Thoracic aorta (tissue), 2 donors: ENCODE results near the gene ZNF451. TPM values are rescaled to one million over a fixed set of nuclear protein-coding genes. Genes with fewer than 3 reads are reported as not detected.

Experiments
- ATAC-seq: fragments of 150-250 bp; one replicate; pipeline ENCODE4 v1.8.0; 2017; ENCODE audit warnings: low read depth; ENCODE audit not compliant: insufficient number of reproducible peaks, low FRiP score
- DNase-seq: peaks from one replicate; pipeline ENCODE4 v3.0.0-alpha.2; 2020; ENCODE audit warnings: low spot score
- H3K27ac ChIP-seq, 2 donors: fragments of 200-600 bp; sonication (generic); 1 replicate in 1 of 2; 2 replicates in 1 of 2; pipeline ENCODE4 v1.5.1; 2016; ENCODE audit warnings: mild to moderate bottlenecking in 2 of 2, moderate library complexity in 2 of 2
- H3K27me3 ChIP-seq: fragments of 200-600 bp; sonication (generic); replicated peaks from 2 replicates; pipeline ENCODE4 v1.6.0; 2016; ENCODE audit warnings: mild to moderate bottlenecking; ENCODE audit not compliant: insufficient read depth
- H3K36me3 ChIP-seq: fragments of 200-600 bp; sonication (generic); one replicate; pipeline ENCODE4 v1.5.1; 2016
- H3K4me1 ChIP-seq, 2 donors: fragments of 200-600 bp; sonication (generic); 1 replicate in 1 of 2; 2 replicates in 1 of 2; pipeline versions ENCODE4 v1.5.1 to v1.6.0; 2016; ENCODE audit warnings: low read depth in 2 of 2, mild to moderate bottlenecking in 1 of 2; ENCODE audit not compliant: control insufficient read depth in 1 of 2
- H3K4me3 ChIP-seq: fragments of 200-600 bp; sonication (generic); 2 replicates; pipeline ENCODE4 v1.5.1; 2016; ENCODE audit warnings: mild to moderate bottlenecking
- H3K9me3 ChIP-seq: fragments of 200-600 bp; sonication (generic); 2 replicates; pipeline ENCODE4 v1.5.1; 2016
- CTCF ChIP-seq: fragments of 200-600 bp; sonication (generic); IDR thresholded peaks from one replicate; pipeline ENCODE4 v1.5.1; 2019; ENCODE audit warnings: antibody characterized with exemption
- total RNA-seq, 2 donors: library from RNA; depleted of rRNA; stranded (reverse); fragments of >200 nt; gene quantifications; one replicate each; pipeline versions ENCODE4 v1.1.0 to v1.2.3, GENCODE V29; 2016

ZNF451 gene
- total RNA-seq, 2 donors from 2014 or later: 45.6 to 65.0 TPM

GRCh38 chr6:57183336-57183735, 93.3 kb downstream of the ZNF451 start:
- DNase-seq (no peak), ATAC-seq (no peak)
- Histone ChIP-seq H3K27ac (no peak overlapping the region), H3K9me3 (no peaks in the 10 kb centered on the region), H3K36me3 (peaks cover 18% of the 10 kb centered on the region), H3K4me1 (peaks cover 15 to 23% of the 10 kb centered on the region in 2 donors), H3K27me3 (no peaks in the 10 kb centered on the region), H3K4me3 (no peak overlapping the region)
- TF ChIP-seq CTCF: no peak

GRCh38 chr6:57190140-57190539, 100.2 kb downstream of the ZNF451 start:
- DNase-seq: no peak
- no peak overlapping the region for H3K4me3 ChIP-seq
- H3K9me3 ChIP-seq: no peaks in the 10 kb centered on the region
- H3K27me3 ChIP-seq: no peaks in the 10 kb centered on the region
- no peak overlapping the region for H3K27ac ChIP-seq
- H3K36me3 ChIP-seq: peaks cover 9% of the 10 kb centered on the region
- peak; percentile 52 for TF ChIP-seq CTCF
- ATAC-seq: no peak
- no peaks in the 10 kb centered on the region for H3K4me1 ChIP-seq

GRCh38 chr6:57193177-57193576, 103.2 kb downstream of the ZNF451 start:
- Histone ChIP-seq H3K27me3 (no peaks in the 10 kb centered on the region), H3K27ac (peak overlapping the region in 1 of 2 donors; percentile 1), H3K36me3 (peaks cover 9% of the 10 kb centered on the region), H3K4me3 (no peak overlapping the region), H3K9me3 (no peaks in the 10 kb centered on the region), H3K4me1 (peaks cover 0 to 3% of the 10 kb centered on the region in 2 donors)
- DNase-seq (no peak), ATAC-seq (no peak)
- TF ChIP-seq CTCF: no peak

- Histone ChIP-seq H3K36me3 (peaks cover 4% of the 10 kb centered on the region), H3K4me3 (no peak overlapping the region), H3K9me3 (no peaks in the 10 kb centered on the region), H3K27ac (no peak overlapping the region), H3K27me3 (no peaks in the 10 kb centered on the region), H3K4me1 (peaks cover 9 to 21% of the 10 kb centered on the region in 2 donors)
- DNase-seq (no peak), ATAC-seq (no peak)
- no peak for TF ChIP-seq CTCF
These were observed 105.5 kb downstream of the ZNF451 start for GRCh38 chr6:57195457-57195856.

DNA sequence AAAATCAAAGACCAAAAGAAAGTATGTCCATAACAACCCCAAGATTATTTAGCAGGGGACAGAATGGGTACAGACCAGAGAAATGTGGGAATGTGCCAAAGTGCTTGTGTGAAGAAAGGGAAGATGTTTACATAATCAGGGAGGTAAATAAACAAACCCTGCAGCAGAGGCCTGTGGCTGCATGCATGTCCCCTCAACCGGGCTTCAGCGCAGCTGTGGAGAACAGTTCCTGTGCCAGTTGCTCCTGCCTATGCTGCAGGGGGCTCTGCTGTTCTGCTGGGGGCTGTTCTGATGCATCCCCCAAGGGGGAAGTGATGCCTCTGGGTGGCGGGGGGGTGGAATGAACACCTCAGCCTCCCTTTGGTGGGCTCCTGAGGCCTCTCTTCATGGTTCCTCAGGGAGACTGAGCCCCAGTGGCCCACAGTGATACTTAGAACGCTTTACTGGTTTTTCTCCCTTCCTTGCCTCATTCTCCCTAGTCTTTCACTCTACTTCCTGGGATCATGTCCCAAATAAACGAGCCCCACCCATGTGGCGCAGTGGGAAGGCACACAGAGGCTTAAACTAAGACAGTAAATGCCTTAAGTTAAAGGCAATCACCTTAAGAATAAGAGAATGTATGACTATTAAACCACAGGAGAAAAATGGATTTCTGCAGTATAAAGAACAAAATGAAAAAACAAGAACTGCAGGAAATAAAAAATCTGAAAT, 109.1 kb downstream of the ZNF451 start:
- TF ChIP-seq CTCF: no peak
- no peaks in the 10 kb centered on the region for H3K9me3 ChIP-seq
- DNase-seq: no peak
- H3K4me1 ChIP-seq: peaks cover 10 to 21% of the 10 kb centered on the region in 2 donors
- H3K27me3 ChIP-seq: no peaks in the 10 kb centered on the region
- H3K4me3 ChIP-seq: no peak overlapping the region
- no peaks in the 10 kb centered on the region for H3K36me3 ChIP-seq
- H3K27ac ChIP-seq: peak overlapping the region in 1 of 2 donors; percentile 13
- no peak for ATAC-seq
